GM19455 (cell line): ENCODE data around the gene NHSL2.

ENCODE experiments used
- ATAC-seq: cut with Tn5 transposase; IDR thresholded peaks from one replicate; pipeline ENCODE4 v1.9.1; 2021; ENCODE audit not compliant: unreplicated experiment

NHSL2 gene

DNA sequence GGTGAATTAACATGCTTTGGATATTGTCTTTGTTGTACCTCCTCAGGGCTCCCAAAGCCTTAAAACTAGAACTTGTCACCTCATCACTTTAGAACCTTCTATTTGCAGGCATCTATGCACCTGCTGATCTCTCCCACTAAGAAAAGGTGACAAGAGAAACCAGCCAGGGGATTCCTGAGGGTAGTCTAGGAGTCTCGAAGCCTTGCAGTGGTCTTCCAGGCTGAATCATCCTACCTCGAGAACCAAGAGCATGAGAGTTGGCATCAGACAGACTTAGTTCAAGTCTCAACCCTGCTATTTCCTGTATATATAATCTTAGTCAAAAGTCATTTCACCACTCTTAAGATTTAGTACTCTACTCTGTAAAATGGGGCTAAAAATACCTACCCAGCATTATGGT is 191.5 kb downstream of the NHSL2 start:
- ATAC-seq: no peak

DNA sequence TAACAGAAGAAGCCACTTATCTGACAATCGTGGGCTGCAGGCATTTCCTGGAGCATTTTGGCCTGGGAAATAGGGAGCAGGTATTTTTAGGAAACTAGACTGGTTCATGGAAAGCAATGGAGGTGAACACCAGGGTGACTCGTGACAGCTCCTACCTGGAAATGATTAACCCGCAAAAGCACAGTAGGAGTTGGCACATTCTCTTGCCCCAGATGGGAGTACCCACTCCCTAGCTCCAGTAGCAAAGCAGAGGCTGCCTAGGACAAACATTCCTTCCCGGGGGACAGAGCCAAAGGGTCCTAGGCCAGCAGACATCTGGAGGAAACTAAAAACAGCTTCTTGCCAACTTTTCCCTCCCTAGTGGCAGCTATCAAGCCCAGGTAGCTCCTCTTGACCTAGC is 192.1 kb downstream of the NHSL2 start:
- no peak for ATAC-seq

DNA sequence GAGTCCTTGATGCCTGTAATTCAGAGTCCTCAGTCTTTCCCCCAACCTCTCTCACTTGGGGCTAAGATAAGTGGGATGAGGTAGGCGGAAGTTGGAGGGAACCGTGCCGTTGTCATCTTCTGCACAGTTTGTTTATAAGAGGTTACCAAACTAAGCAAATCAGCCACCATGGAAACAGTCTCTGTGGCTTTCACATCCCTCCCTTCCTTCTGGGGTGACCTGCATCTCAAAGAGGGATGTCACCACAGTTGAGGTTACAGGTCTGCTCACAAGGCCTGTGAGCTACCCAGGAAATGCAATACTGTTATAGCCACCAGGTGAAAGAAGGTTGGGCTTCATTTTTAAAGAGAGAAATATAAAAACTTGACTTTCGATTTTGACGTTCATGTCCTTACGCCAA is 194.8 kb downstream of the NHSL2 start:
- peak; percentile 52 for ATAC-seq

DNA sequence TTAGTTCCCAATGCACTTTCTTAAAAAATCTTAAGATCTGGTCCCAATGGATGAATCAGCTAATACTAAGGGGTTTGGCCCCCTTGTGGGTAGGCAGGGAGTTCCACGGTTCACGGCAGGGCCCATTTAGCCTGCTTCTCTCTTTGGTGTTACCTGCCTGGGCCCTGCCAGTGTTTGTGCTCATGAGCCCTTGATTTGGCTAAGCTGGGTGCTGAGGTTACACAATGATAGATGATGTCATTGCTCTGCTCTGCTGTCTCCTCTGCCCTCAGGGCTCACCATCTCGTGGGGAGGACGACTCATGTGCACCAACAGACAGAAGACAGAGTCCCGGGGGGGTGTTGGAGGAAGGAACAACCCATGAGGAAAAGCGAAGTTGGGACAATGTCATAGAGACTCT is 196.7 kb downstream of the NHSL2 start:
- ATAC-seq: no peak

DNA sequence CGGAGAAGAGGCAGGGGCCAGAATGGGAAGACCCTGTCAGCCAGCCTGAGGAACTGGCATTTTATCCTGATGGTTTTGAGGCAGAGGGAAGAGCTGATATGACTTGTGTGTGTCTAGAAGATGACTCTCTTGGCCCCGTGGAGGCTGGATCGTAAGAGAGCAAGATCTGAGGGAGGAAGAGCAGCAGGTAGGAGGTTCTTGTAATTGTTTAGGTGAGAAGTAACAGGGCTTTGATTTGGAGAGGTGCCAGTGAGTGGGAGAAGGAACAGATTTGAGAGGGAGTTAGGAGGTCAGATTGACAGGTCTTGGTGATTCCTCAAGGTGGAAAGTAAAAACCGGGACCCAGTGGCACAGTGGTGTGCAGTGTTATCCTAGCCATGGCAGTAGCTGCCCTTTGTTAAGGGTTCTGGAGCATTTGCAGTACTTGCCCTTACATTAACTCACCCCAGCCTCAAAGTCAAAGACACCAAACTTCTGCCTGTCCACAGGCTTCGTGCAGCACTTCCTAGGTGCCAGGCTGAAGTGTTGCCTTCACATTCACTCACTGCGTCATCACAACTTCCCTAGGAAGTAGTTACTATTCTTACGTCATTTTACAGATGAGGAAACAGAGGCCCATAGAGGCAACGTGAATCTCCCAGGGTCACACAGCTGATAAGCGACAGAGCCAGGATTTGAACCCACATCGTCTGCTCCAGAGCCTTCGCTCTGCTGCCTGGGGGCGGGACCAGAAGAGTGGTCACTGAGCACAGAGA is 197.4 kb downstream of the NHSL2 start:
- ATAC-seq: no peak

DNA sequence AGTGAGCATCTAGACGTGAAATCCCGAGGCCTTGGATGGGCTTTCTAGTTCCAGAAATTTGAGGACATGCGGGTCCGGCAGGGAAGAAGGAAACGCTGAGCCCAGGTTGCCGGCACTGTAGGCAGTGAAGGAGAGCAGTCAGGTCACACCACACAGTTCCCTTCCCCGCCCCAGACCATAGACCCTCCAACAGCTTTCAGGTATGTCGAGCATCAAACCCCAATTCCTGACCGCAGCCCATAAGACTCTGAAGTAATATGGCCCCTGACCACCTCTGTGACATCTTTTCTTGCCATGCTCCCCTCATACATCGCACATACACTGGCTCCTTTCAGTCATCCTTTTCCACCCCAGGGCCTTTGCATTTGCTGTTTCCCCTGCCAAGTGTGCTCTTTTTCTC is 198.0 kb downstream of the NHSL2 start:
- ATAC-seq: no peak

DNA sequence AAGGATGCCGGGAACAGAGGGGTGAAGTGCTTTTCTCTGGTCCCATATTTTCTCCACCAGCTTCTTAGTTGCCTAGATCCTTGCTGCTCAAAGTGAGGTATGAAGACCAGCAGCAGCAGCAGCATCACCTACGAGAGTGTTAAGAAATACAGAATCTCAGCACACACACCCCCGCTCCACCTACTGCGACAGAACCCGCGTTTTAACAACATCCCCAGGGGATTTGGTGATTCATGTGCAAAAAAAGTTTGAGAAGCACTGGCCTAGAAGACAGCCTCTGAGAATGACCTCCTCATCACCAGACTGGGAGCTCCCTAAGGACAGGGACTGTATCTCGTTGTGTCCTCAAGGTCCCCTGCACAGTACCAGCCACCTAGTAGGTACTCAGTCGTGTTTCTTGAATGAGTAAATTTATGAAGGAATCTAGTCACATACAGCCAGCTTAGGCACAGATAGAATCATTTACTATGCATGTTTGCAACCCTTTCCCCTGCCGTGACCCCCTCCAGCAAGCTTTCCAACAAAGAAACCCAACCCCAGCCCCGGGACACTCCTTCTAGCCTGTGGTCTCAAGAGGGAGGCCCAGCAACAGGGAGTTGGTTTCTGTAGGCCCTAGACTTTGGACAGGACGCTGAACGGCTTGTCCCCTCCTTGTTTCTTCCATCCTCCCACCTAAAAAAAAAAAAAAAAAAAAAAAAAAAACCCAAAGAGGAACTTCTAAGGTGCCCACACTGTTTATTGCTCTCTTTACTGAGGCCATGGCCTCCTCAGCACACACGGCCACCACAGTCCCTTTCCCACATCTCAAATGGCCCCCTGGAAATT is 199.6 kb downstream of the NHSL2 start:
- ATAC-seq: no peak

DNA sequence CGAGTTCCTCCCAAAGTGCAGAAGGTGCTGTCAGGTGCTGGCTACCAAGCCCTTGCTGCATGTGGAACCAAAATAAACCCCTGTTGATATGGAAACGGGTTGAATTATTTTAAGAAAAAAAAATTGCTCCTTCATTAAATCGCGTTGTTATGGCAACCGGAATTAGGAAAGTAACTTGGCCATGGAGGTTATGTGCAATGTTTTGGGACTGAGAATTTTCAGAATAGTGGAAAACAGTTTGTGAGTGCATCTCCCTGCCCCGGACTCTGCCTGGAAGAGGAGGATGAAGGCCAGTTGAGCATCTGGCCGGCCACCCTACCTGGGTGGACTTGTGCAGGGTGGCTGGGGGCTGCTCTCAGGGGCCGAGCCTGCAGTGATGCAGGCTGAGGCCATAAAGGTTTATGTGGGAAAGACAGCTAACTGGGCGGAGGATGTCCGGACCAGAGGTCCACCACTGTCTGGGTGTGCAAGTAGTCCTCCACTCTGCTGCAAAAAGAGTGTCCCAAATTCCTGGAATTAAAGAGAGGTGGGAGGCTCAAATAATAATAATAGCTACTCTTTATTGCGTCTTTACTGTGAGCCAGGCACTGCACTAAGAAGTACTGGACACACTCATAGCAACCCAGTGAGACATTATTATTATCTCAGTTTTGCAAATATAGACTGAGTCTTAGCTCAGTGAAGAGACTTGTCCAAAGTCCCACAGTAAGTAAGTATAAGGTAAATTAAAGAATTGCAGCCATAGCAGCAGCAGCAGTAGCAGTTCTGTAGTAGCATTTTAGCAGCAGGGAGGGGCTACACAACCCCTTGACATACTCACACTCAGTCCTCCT is 200.4 kb downstream of the NHSL2 start:
- no peak for ATAC-seq

DNA sequence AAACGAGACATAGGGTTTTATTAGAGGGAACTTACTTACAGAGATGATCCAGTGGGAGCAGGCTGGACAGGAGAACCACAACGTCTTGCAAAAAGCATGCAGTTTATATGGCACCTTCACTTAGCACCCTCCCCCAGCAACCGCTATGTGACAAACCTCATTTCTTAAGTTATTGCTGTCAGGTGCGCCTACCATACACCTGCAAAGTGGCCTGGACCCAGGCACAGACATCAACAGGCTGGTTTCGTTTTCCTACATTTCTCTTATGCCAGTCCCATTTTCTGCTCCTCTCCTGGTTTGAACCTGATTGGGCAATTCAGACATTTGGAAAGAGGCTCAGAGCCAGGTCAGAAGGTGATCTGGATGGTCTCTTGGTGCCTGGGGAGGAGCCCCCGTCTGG is 202.8 kb downstream of the NHSL2 start:
- no peak for ATAC-seq

DNA sequence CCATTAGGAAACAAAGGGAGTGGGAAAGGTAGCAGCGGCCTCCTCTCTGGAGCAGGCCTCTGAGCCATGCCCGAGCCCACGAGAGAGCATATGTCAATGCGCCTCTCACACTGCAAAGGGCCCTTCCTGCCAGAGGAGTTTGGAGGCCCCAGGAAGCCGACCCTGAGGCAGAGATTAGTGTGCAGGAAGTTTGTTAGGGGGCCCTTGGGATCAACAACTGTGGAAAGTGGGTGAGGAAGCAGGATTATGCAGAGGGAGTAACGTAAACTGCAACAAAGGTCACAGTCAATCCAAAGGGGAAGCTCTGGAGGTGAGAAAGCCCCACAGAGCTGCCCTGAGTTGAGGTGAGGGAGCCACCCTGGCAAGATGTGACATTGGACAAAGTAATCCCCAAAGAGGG is 203.7 kb downstream of the NHSL2 start:
- ATAC-seq: no peak

DNA sequence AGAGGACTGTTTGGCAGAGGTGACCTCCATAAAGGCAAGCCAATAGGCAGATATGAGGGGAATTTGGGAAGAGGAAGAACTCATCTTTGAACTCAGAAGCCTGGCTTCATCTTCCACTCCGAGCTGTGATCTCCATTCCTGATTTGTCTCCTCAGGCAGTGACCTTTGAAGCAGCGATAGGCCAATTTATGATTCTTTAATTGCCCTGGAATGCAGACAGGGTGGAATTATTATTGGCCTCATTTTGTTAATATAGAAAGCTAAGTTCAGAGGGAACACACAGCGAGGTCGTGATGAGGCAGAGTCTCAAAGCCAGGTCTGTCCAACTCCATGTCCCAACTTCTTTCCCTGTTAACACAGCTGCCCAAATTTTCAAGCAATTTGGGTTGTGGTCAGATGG is 204.2 kb downstream of the NHSL2 start:
- no peak for ATAC-seq

DNA sequence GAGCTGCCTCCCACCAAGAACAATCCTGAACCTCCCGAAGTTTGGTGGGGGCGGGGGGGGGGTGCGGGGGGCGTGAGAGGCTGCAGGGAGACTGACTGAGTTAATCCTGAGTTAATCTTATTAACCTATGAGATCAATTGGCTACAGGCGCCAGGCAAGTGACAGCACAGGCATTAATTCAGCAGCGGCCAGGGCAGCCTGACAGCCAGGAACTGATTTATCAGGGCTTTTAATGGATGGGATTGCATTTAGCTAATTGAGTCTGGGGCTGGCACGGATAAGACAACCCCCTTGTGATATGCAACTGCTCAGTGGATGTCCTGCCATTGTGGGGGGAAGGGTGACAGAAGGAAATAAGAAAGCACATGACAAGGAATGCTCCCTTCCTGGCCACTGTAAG is 204.7 kb downstream of the NHSL2 start:
- no peak for ATAC-seq

DNA sequence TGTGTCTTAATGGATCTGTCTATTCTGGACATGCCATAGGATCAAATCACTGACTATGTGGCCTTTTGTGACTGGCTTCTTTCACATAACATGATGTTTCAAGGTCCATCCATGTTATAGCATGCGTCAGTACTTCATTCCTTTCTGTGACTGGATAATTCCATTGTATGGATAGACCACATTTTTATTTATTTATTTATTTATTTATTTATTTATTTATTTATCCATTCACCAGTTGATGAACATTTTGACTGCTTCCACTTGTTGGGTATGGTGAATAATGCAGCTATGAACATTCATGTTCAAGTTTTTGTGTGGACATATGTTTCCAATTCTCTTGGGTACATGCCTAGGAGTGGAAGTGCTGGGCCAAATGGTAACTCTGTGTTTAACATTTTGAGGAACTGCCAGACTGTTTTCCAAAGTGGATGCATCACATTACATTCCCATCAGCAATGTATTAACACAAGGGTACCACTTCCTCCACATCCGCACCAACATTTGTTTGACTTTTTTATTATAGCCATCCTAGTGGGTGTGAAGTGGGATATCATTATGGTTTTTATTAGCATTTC is 207.1 kb downstream of the NHSL2 start:
- no peak for ATAC-seq

DNA sequence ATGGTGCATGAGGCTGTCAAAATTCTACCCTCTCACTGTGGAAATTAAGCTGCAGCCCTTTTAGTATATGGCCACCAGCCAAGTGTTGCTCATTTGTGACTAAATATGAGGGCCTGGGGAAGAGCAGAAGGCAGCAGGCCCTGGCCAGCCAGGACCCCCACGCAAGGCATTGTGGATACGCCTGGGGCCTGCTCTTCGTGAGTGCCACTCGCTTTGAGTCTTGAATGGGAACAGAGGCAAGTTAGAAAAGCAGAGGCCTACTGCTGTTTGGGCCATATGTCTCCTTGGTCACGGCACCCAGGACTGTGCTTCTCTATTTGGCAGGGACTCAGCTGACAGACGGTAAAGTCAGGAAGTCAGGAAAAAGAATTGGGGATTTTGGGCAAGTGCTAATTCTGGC is 210.2 kb downstream of the NHSL2 start:
- no peak for ATAC-seq

DNA sequence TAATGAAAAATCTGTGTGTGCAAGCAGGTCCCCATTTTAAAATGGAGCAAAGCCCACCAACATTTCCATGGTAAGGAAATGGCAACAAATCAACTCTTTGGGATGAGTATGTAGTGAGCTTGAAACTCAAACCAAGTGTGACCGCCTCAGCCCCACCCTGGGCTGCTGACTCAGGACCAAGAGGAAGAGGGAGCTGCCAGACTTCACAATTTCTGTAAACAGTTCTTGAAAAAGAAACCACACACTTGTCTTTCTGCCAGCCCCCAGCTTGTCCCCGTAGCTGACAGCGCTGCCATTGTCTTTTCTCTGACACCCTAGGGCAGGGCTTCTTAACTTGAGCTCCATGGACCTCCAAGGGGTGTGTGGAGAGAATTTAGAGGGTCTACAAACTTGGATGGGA is 210.7 kb downstream of the NHSL2 start:
- no peak for ATAC-seq

DNA sequence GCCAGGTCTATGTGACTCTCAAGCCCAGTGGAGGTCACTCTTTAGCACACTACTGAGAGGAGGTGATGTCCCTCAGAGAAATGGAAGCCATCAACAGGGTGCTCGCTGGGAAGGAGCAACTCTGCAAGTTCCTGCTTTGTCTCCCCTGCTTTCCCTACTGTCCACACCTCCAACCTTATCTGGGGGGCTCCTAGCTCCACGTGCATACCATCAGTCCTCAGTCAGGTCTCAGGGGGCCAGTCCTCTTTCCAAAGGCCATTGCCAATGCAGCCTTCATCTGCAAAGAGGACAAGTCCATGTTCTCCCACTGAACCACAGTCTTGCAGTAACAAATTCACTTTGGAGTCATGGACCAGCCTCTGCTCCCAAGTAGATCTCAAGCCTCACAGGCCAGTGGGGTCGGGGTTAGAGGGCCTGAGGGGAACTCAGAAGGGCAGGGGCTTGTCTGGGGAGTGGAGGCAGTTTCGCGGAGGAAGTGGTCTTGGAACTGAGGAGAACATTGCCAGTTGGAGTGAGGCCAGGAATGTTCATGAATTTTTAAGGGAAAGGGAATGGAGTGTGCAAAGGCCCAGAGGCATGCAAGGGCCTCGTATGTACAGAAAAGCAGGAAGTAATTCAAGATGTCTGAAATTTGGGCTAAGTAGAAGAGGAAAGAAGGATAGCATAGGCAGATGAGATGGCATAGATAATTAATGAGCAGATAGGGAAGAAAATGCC is 212.1 kb downstream of the NHSL2 start:
- ATAC-seq: no peak

DNA sequence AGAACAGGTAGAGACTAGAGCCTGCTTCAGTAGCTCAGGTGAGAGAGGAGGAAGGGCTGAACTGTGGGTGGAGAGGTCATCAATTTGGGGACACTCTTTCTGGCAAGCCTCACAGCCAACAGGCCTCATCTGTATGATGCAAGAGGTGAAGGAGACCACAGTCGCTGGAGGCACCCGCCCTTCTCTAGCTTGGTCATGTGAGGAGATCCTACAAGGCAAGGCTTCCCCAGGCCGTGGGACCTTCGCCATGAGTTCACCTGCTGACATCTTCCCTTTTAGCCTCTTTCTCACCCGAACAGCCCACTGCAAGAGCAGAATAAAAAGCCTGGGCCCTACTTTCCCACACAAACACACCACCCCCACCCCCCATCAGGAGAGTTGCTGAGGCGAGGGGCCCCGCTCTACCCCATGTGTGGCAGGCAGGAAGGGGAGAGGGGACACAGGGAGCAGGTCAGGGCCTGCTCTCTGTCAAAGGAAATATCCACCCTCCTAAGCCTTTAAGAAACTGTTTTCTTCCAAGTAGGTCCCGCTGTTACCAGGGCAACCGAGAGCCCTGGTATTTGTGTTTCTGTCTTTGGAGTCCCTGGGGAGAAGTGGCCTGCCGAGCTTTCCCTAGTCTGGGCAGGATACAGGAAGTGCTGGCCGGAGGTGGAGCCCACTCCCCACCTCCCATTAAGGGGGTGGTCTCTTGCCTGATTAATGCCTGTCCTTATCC is 213.0 kb downstream of the NHSL2 start:
- no peak for ATAC-seq

DNA sequence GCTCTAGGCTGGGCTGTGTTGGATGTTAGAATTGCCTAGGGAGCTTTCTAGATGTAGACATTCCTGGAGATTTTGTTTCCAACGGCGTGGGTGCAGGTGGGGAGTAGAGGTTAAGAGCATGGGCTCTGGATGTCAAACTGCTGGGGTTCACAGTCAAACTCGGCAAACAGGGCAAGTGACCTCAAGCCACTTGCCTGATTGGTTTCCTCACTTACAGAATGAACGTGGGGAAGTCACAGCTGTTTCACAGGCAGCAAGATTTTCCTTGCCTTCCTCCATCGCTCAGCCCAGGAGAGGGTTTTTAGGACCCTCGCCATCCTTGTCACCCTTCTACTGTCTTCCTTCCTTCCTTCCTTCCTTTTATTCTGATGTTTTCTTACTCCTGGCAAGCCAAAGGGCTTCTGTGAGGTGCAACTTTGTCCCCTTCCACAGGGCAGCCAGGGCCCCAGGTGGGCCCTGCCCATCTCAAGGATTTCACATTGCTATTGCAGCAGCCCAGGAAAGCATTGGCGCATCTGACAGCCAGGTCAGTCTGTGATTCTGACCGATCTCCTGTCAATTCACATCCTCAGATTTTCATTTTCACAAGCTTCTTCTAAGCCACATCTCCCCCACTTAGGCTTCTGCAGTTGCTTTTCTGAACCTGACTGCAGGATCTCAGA is 214.0 kb downstream of the NHSL2 start:
- no peak for ATAC-seq

DNA sequence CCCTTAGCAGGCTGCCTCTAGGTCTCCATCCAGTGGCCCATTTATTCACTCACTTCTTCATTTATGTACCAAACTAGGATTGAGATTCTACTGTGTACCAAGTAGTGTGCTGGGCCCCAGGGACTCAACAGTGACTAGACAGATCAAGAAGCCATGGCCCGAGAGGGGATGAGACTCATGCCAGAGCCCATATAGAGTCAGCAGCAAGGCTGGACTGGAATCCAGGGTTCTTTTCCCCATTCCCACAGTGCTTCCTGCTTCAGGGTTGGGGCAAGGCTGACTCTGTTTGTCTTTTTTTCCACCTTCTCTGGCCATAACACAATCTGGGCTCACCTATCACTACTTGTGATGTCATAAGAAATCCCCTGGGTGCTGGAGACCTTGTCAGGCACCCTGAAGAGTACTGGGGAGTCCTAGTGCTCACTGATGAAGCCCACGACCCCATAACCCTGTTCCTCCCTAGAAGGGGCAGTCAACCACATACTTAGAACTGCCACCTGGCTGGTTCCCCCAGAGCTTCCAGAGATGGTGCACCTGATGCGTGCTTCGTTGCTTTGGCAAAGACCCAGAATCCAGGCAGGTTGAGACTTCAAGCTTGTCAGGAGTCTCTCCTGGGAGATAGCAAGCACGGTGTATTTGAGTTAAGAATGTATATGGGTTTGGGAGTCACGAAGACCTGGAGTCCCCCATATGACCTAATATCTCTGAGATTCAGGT is 214.8 kb downstream of the NHSL2 start:
- no peak for ATAC-seq
